ENCODE measurements around the gene KCNQ1. TPM values are rescaled to one million over a fixed set of nuclear protein-coding genes. Genes with fewer than 3 reads are reported as not detected.

Gene KCNQ1
- total and polyA plus RNA-seq, 2 of the 13 experiments (the other 11 are each of a cell fraction or from before 2014, with no cell fraction given): 0.02 to 0.08 TPM

DNA sequence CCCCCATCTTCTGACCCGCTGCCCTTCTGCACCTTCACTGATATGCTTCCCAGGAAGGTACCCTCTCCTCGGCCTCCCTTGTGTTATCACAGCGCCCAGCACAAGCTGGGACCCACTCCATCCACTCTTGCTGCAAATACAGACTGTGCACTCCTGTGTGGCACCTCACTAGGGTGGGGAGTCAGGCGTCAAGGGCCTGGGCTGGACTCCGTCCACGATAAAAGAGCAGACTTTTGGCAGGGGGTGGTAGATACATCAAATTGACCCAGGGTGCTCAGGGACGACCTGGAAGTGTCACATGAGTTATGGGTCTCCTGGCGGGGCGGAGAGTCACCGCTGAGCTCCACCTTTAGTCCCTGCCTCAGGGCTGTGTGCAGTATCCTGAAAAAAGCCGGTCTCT is 1.4 kb upstream of the KCNQ1 start:
- ChIA-PET POLR2A (no interaction called here), CTCF (ENCODE audit: low intra/inter-chr PET ratio, low total read pairs) (no interaction called here)
- no peak overlapping the region for H2AFZ ChIP-seq (ENCODE audit: low read length)
- no peak overlapping the region for H3K9ac ChIP-seq (ENCODE audit: insufficient read depth, low read depth, low read length)
- in situ Hi-C loops (cut with HindIII; ENCODE audit: extremely low pct_ligation_motif_present, low pct_unique_long_range_greater_than_20kb) (no loop called here), intact Hi-C loops (cut with micrococcal nuclease; ENCODE audit: unreplicated experiment) (no loop called here)
- BruUV-seq (replicated peaks): no TSS peak
- no peaks in the 10 kb centered on the region; the same call in 1 of the 2 replicates for H4K20me1 ChIP-seq (ENCODE audit: insufficient read depth, low read length)
- H3K4me2 ChIP-seq (ENCODE audit: low read depth, low read length): no peak overlapping the region
- TF ChIP-seq NR2F6 (IDR thresholded peaks at IDR 0.05) (no peak), NR2F6 (CRISPR knock-in tag; IDR thresholded peaks at IDR 0.05) (no peak), ZNF207 (IDR thresholded peaks at IDR 0.05; ENCODE audit: borderline replicate concordance) (no peak), ZNF180 (CRISPR knock-in tag; IDR thresholded peaks at IDR 0.05; ENCODE audit: borderline replicate concordance, low read depth) (no peak), NFE2L2 (IDR thresholded peaks at IDR 0.05; ENCODE audit: low read length) (no peak)
- TF ChIP-seq, protein P1, sequence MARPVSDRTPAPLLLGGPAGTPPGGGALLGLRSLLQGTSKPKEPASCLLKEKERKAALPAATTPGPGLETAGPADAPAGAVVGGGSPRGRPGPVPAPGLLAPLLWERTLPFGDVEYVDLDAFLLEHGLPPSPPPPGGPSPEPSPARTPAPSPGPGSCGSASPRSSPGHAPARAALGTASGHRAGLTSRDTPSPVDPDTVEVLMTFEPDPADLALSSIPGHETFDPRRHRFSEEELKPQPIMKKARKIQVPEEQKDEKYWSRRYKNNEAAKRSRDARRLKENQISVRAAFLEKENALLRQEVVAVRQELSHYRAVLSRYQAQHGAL (CRISPR knock-in tag; IDR thresholded peaks at IDR 0.05; ENCODE audit: not compliant biosample characterization): no peak
- peaks cover 12 to 53% of the 10 kb centered on the region in 2 experiments; a peak in 4 of 5 replicates for H3K27me3 ChIP-seq (ENCODE audit: control insufficient read depth in 1 of 2, insufficient read depth in 2 of 2, low read length in 2 of 2)
- no peaks in the 10 kb centered on the region for H3K9me3 ChIP-seq (ENCODE audit: low read length)
- H3K4me3 ChIP-seq (replicated peaks in 1 of 3; ENCODE audit: insufficient read depth in 1 of 3, low read depth in 2 of 3, low read length in 3 of 3): no peak overlapping the region
- no peak overlapping the region for H3K27ac ChIP-seq (ENCODE audit: extremely low read length, insufficient read depth, low read length)
- FAIRE-seq (no peak), ATAC-seq (no peak), DNase-seq (ENCODE audit: low spot score) (no peak)
- WGBS (ENCODE audit: low lambda C conversion rate): 63% methylated on average over 5 of the region's 11 CpGs
- H3K4me1 ChIP-seq (ENCODE audit: insufficient read depth, low read length): no peaks in the 10 kb centered on the region
- H3K79me2 ChIP-seq (ENCODE audit: insufficient read depth, low read length): no peaks in the 10 kb centered on the region
- H3K36me3 ChIP-seq (replicated peaks in 1 of 2; ENCODE audit: control insufficient read depth in 1 of 2, insufficient read depth in 2 of 2, low read length in 2 of 2): no peaks in the 10 kb centered on the region

DNA sequence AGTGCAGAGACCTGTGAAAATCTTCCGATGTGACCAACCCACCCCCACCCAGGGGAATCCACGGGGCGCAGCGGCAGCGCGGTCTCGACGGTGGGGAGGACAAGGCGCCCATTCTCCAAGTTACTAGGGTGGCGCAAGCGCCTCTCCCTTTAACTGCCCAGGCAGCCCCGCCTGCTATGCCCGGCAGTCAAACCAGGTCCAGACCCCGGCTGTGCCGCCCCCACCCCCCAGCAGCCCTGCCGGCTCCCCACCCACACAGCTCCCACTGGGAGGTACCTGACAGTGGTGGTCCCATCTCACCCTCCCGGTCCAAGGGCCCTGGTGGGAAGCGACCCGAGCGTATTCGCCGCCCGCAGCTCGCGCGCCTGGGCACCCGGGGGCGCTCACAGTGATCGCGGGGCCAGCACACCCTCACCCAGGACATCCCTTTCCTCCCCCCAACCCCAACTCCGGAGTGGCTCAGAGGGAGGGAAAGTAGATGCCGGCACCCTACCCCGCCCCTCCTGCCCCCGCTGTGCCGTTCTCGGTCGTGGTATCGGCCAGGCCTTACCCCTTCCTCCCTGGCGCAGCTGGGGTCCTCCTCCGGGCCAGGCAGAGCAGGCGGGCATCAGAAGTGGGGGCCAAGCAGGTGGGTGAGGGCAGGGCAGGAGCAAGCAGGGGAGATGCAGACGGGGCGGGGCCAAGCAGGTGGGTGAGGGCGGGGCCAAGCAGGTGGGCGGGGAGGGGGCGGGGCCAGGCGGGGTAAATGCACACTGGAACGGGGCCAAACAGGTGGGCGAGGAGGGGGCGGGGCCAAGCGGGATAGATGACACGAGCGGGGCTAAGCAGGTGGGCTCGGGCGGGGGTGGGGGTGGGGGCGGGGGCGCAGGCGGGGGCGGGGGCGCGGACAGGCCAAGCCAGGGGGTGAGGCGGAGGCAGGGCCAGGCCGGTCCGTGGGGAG is 657 bp upstream of the KCNQ1 start, which contains the start of gene TRPM5:
Gene TRPM5 (minus strand): TSS at position 634 of the 940 bp plus-strand sequence. CDS start 21,478 bp downstream, outside the sequence.
- no peaks in the 10 kb centered on the region for H3K4me1 ChIP-seq (ENCODE audit: insufficient read depth, low read length)
- H3K4me3 ChIP-seq (replicated peaks in 1 of 3; ENCODE audit: insufficient read depth in 1 of 3, low read depth in 2 of 3, low read length in 3 of 3): no peak within 1 kb of the TSS
- H2AFZ ChIP-seq (ENCODE audit: low read length): no peak within 1 kb of the TSS
- no peaks in the 10 kb centered on the region for H3K79me2 ChIP-seq (ENCODE audit: insufficient read depth, low read length)
- H3K27ac ChIP-seq (ENCODE audit: extremely low read length, insufficient read depth, low read length): no peak within 1 kb of the TSS
- POLR2A ChIA-PET: no interaction called here
- 36% methylated on average over 34 of the region's 64 CpGs for WGBS (ENCODE audit: low lambda C conversion rate)
- intact Hi-C loops (cut with micrococcal nuclease; ENCODE audit: unreplicated experiment) (no loop called here), in situ Hi-C loops (cut with HindIII; ENCODE audit: extremely low pct_ligation_motif_present, low pct_unique_long_range_greater_than_20kb) (no loop called here)
- no TSS peak for BruUV-seq (replicated peaks)
- H3K9ac ChIP-seq (ENCODE audit: insufficient read depth, low read depth, low read length): no peak within 1 kb of the TSS
- H3K27me3 ChIP-seq (ENCODE audit: control insufficient read depth in 1 of 2, insufficient read depth in 2 of 2, low read length in 2 of 2): peaks cover 12 to 60% of the 10 kb centered on the region in 2 experiments; a peak in 4 of 5 replicates
- CTCF ChIA-PET (ENCODE audit: low intra/inter-chr PET ratio, low total read pairs): no interaction called here
- H4K20me1 ChIP-seq (ENCODE audit: insufficient read depth, low read length): no peaks in the 10 kb centered on the region; the same call in 1 of the 2 replicates
- no peaks in the 10 kb centered on the region for H3K9me3 ChIP-seq (ENCODE audit: low read length)
- H3K4me2 ChIP-seq (ENCODE audit: low read depth, low read length): no peak within 1 kb of the TSS
- no peak for FAIRE-seq
- H3K36me3 ChIP-seq (replicated peaks in 1 of 2; ENCODE audit: control insufficient read depth in 1 of 2, insufficient read depth in 2 of 2, low read length in 2 of 2): no peaks in the 10 kb centered on the region
- ATAC-seq: no peak
- no peak for DNase-seq (ENCODE audit: low spot score)
- TF ChIP-seq RAD51 (IDR thresholded peaks at IDR 0.05; ENCODE audit: borderline replicate concordance) (no peak), ZNF256 (CRISPR knock-in tag; conservative IDR thresholded peaks at IDR 0.05) (no peak), JDP2 (CRISPR knock-in tag; IDR thresholded peaks at IDR 0.05; ENCODE audit: borderline replicate concordance) (no peak), U2AF1 (optimal IDR thresholded peaks at IDR 0.05; ENCODE audit: low read depth, low read length) (no peak), RBFOX2 (IDR thresholded peaks at IDR 0.05; ENCODE audit: low read depth, low read length) (no peak), ZNF367 (CRISPR knock-in tag; IDR thresholded peaks at IDR 0.05; ENCODE audit: borderline replicate concordance) (no peak), SATB2 (CRISPR knock-in tag; IDR thresholded peaks at IDR 0.05) (no peak), SIX4 (CRISPR knock-in tag; IDR thresholded peaks at IDR 0.05) (no peak), ZNF652 (CRISPR knock-in tag; IDR thresholded peaks at IDR 0.05; ENCODE audit: borderline replicate concordance, low read depth) (no peak), SP4 (CRISPR knock-in tag; IDR thresholded peaks at IDR 0.05) (no peak), PAF1 (CRISPR knock-in tag; IDR thresholded peaks at IDR 0.05) (no peak), KDM4B (CRISPR knock-in tag; IDR thresholded peaks at IDR 0.05) (no peak)
- TF ChIP-seq, protein P2, sequence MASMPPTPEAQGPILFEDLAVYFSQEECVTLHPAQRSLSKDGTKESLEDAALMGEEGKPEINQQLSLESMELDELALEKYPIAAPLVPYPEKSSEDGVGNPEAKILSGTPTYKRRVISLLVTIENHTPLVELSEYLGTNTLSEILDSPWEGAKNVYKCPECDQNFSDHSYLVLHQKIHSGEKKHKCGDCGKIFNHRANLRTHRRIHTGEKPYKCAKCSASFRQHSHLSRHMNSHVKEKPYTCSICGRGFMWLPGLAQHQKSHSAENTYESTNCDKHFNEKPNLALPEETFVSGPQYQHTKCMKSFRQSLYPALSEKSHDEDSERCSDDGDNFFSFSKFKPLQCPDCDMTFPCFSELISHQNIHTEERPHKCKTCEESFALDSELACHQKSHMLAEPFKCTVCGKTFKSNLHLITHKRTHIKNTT (CRISPR knock-in tag; IDR thresholded peaks at IDR 0.05): no peak

Measured in HepG2 (cell line).